ENCODE measurements around the gene IFNB1.
A peak's percentile ranks its signal among the peaks of the same experiment; 100 is the strongest.

IFNB1 gene

DNA sequence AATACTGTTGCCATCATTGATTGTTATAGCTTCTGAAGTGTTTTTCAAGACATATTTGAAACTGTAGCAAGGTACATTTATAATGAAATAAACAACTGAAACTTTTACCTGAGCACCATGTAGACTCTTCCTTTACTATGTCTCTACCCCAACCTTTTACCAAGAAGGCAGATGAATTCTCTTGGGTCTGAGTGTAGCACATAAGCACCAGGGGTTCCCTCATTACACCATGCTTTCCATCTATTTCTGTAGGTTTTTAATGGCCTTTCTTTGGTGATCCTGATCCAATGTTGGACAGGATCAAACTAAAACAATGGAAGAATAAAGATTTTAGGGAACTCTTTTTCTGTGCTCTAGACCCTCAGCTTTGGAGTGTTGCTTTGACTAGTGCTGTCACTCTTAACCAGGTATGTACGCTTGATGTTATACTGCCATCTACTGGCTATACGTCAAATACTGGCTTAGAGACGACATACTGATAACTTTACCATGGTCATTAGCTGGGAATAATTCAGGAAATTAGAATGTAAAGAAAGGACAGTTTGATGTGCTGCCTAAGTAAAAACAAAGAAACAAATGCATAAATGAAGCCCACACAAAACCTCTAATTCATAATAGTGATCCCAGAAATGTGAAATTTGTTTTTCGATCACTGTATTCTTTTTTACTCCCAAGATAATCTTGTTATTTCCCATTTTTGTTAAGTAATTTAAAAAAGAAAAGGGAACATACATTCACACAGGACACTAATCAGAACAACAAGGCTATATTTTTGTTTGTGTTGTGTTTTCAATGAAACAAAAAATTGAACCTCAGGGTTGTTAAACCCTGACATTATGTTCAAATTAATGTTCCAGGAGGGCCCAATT lies 33.2 kb upstream of the IFNB1 start:
- TF ChIP-seq, protein P1, sequence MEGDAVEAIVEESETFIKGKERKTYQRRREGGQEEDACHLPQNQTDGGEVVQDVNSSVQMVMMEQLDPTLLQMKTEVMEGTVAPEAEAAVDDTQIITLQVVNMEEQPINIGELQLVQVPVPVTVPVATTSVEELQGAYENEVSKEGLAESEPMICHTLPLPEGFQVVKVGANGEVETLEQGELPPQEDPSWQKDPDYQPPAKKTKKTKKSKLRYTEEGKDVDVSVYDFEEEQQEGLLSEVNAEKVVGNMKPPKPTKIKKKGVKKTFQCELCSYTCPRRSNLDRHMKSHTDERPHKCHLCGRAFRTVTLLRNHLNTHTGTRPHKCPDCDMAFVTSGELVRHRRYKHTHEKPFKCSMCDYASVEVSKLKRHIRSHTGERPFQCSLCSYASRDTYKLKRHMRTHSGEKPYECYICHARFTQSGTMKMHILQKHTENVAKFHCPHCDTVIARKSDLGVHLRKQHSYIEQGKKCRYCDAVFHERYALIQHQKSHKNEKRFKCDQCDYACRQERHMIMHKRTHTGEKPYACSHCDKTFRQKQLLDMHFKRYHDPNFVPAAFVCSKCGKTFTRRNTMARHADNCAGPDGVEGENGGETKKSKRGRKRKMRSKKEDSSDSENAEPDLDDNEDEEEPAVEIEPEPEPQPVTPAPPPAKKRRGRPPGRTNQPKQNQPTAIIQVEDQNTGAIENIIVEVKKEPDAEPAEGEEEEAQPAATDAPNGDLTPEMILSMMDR (IDR thresholded peaks at IDR 0.05): peak; percentile 78 to 82
- no peak overlapping the region for H3K4me3 ChIP-seq
- intact Hi-C loops (cut with DNase I; ENCODE audit: low total_unique reads): loop anchor here (10.0 kb wide), 2 partner anchors 226 to 1186 kb away; no protein-coding TSS in a partner anchor
- no peaks in the 10 kb centered on the region for H3K27me3 ChIP-seq
- no peak for DNase-seq
- H3K27ac ChIP-seq: no peak overlapping the region
- peaks cover 0 to 5% (median 0%) of the 10 kb centered on the region in 4 donors for H3K4me1 ChIP-seq
- no peaks in the 10 kb centered on the region for H3K9me3 ChIP-seq
- H3K36me3 ChIP-seq: no peaks in the 10 kb centered on the region

DNA sequence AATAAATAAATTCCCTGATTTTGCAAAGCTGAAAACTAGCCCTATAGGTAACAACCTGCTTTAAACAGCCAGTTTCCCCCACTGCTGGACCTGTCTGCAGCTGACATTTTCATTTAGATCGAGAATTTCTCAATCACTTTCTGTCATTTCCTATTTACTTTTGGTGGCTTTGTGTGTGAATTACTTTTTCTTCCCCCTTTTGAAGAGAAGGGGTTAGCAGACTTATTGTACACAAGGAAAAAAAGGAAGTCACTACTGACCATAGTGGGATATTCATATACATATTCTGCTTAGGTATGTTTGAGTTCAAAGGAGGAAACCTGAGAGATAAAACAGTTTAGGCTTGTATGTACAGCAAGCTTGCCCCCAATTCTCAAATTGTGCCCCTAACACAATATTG lies 27.0 kb upstream of the IFNB1 start:
- Histone ChIP-seq H3K9me3 (no peaks in the 10 kb centered on the region), H3K27ac (no peak overlapping the region), H3K36me3 (no peaks in the 10 kb centered on the region), H3K4me1 (peaks cover 0 to 5% (median 0%) of the 10 kb centered on the region in 4 donors), H3K4me3 (no peak overlapping the region), H3K27me3 (no peaks in the 10 kb centered on the region)
- intact Hi-C loops (cut with DNase I; ENCODE audit: low total_unique reads): loop anchor here (10.0 kb wide), 3 partner anchors 160 to 750 kb away; partner anchors contain the start of gene MLLT3
- DNase-seq: no peak
- TF ChIP-seq, protein P1 (IDR thresholded peaks at IDR 0.05): no peak

DNA sequence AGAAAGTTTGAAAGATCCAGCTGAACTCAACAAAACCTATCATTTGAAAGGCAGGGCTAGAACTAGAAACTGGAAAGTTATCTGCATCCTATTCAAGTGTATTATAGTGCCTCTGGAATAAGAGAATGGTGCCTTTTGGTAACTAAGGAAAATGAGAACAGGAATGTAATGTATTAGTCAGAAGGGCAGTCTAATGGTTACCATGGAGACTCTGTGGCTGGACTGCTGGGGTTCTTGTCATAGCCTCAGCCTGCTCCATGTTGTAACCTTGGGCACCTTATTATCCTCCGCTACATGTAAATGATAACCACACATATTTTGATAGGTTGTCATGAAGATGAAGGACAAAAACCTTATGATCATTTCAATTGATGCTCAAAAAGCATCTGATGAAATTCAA lies 24.6 kb upstream of the IFNB1 start:
- H3K36me3 ChIP-seq: no peaks in the 10 kb centered on the region
- H3K27ac ChIP-seq: no peak overlapping the region
- H3K4me1 ChIP-seq: peaks cover 0 to 7% (median 0%) of the 10 kb centered on the region in 4 donors
- TF ChIP-seq, protein P1 (IDR thresholded peaks at IDR 0.05): no peak
- no peaks in the 10 kb centered on the region for H3K9me3 ChIP-seq
- intact Hi-C loops (cut with DNase I; ENCODE audit: low total_unique reads): loop anchor here (10.0 kb wide), 3 partner anchors 158 to 748 kb away; partner anchors contain the start of gene MLLT3
- DNase-seq: no peak
- no peak overlapping the region for H3K4me3 ChIP-seq
- H3K27me3 ChIP-seq: no peaks in the 10 kb centered on the region

DNA sequence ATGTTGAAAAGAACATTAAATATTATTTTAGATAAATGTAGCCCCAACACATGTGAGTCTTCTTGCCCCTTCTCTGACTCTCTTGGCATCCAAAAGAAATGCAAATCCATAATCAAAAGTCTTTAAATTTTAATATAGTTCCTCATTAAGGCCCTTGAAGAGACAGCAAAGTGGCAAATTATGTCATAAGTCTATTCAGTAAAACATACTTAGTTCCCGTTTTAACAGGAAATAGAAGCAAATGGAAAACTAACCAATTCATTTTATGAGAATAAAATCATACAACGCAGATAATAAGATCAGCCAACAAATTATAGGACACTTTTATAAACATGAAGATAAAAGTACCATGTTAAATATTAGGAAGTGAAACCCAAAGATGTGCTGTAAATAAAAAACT lies 20.1 kb upstream of the IFNB1 start:
- TF ChIP-seq, protein P1 (IDR thresholded peaks at IDR 0.05): no peak
- DNase-seq: no peak

DNA sequence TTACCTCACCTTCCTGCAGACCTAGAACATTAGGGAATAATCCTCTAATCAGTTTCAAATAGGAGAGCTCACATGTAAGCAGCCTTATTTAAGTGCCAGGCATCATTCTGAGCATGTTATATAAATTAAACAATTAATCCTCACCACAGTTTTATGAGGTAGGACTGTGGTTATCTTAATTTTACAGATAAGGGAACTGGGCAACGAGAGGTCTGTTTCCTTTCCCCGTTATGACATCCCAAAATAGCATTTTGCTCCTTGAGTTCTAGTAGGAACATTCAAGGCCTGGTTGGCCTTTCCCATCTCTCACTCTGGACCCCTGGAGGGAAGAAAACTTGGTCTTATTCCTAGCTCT lies 19.1 kb upstream of the IFNB1 start:
- intact Hi-C loops (cut with DNase I; ENCODE audit: low total_unique reads): no loop called here
- TF ChIP-seq, protein P1 (IDR thresholded peaks at IDR 0.05): no peak
- H3K4me1 ChIP-seq: peaks cover 0 to 19% (median 7%) of the 10 kb centered on the region in 4 donors
- H3K27me3 ChIP-seq: no peaks in the 10 kb centered on the region
- no peaks in the 10 kb centered on the region for H3K36me3 ChIP-seq
- H3K4me3 ChIP-seq: peak overlapping the region in 1 of 2 donors; percentile 40
- H3K9me3 ChIP-seq: no peaks in the 10 kb centered on the region
- no peak for DNase-seq
- H3K27ac ChIP-seq: peak overlapping the region; percentile 54 to 75

More for the DNA sequence above, 20.1 kb upstream of the IFNB1 start:
- Histone ChIP-seq H3K4me3 (no peak overlapping the region), H3K27ac (peak overlapping the region in 1 of 2 donors; percentile 75), H3K27me3 (no peaks in the 10 kb centered on the region), H3K36me3 (no peaks in the 10 kb centered on the region), H3K4me1 (peaks cover 0 to 19% (median 7%) of the 10 kb centered on the region in 4 donors), H3K9me3 (no peaks in the 10 kb centered on the region)
- intact Hi-C loops (cut with DNase I; ENCODE audit: low total_unique reads): no loop called here

Data from tibial artery (tissue), 4 donors.